Large intestine (tissue), 3 donors: ENCODE data around the gene TRIM66. TPM values are rescaled to one million over a fixed set of nuclear protein-coding genes. Genes with fewer than 3 reads are reported as not detected.

Experiments
- DNase-seq, 2 donors: peaks; one replicate each; pipeline versions ENCODE4 v3.0.0 to v3.0.0-alpha.2; 2013
- H3K27ac ChIP-seq: one replicate; pipeline ENCODE4 v1.5.1; 2013; ENCODE audit warnings: low read length
- H3K27me3 ChIP-seq: 2 replicates; pipeline ENCODE4 v1.6.1; 2013; ENCODE audit warnings: low read length; ENCODE audit not compliant: control insufficient read depth, insufficient read depth
- H3K36me3 ChIP-seq: 2 replicates; pipeline ENCODE4 v1.6.1; 2013; ENCODE audit warnings: low read length; ENCODE audit not compliant: control insufficient read depth, insufficient read depth
- H3K4me1 ChIP-seq: one replicate; pipeline ENCODE4 v1.6.1; 2013; ENCODE audit warnings: low read length; ENCODE audit not compliant: control insufficient read depth, insufficient read depth
- H3K4me3 ChIP-seq: one replicate; pipeline ENCODE4 v1.5.1; 2013; ENCODE audit warnings: low read length
- H3K9me3 ChIP-seq: one replicate; pipeline ENCODE4 v1.6.1; 2013; ENCODE audit warnings: mild to moderate bottlenecking, low read depth, low read length, moderate library complexity; ENCODE audit not compliant: control insufficient read depth
- WGBS: methylation state at CpG from one replicate; pipeline ENCODE4 v1.1.5; 2013; ENCODE audit warnings: low lambda C conversion rate; ENCODE audit not compliant: insufficient coverage; 5-methylcytosine and 5-hydroxymethylcytosine counted together
- polyA plus RNA-seq: library from polyadenylated mRNA; unstranded; fragments of 120-200 nt; gene quantifications from one replicate; pipeline ENCODE4 v1.2.1, GENCODE V29; 2013

The TRIM66 gene
- polyA plus RNA-seq, 1 donor: 7.2 TPM

- H3K27ac ChIP-seq: no peak overlapping the region
- no peaks in the 10 kb centered on the region for H3K27me3 ChIP-seq
- 100% methylated on average over 1 of the region's 2 CpGs for WGBS
- DNase-seq: no peak
- no peak overlapping the region for H3K4me3 ChIP-seq
- peaks cover 74% of the 10 kb centered on the region for H3K36me3 ChIP-seq
- H3K4me1 ChIP-seq: no peaks in the 10 kb centered on the region
- H3K9me3 ChIP-seq: no peaks in the 10 kb centered on the region
These were observed 21.7 kb upstream of the TRIM66 start for GRCh38 chr11:8704136-8704535.

GRCh38 chr11:8702598-8702915 lies 20.1 kb upstream of the TRIM66 start:
- Histone ChIP-seq H3K9me3 (no peaks in the 10 kb centered on the region), H3K4me1 (peaks cover 4% of the 10 kb centered on the region), H3K27ac (no peak overlapping the region), H3K27me3 (no peaks in the 10 kb centered on the region), H3K4me3 (no peak overlapping the region), H3K36me3 (peaks cover 83% of the 10 kb centered on the region)
- DNase-seq: no peak
- 100% methylated on average over 2 of the region's 14 CpGs for WGBS

DNA sequence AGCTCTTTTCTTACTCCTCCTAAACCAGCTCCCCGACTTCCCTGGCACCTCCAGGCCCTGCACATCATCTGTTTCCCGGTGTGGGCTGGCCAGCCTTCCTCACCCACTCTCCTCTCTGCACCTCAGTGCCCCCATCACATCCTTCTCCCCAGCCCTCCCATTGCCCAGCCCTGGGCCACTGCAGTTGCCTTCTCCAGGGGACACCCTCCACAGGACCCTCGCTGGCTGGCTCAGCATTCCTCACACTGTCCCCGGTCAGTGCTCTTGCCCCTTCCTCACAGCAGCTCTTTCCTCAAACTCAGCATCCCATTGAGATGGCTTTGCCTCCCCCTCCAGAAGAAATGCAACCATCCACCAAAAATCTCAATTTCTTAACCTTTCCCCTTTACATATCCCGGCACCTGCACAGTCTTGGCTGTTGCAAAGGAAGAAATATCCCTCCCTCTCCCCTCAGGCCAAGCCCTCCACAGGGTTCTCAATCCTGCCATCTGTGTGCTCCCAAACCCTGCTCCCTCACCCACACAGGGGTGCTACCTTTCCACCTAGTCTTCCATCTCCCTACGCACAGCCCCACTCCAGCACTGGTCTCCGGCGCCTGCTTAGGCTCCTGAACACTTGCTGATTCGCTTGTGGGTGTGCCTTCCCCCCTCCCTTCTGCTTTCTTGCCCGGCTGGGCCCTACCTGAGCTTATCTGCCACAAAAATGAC lies 19.6 kb upstream of the TRIM66 start:
- DNase-seq: no peak
- Histone ChIP-seq H3K27me3 (no peaks in the 10 kb centered on the region), H3K36me3 (peaks cover 83% of the 10 kb centered on the region), H3K27ac (no peak overlapping the region), H3K4me1 (peaks cover 4% of the 10 kb centered on the region), H3K4me3 (no peak overlapping the region), H3K9me3 (no peaks in the 10 kb centered on the region)
- 100% methylated on average over 1 of the region's 10 CpGs for WGBS

- Histone ChIP-seq H3K27me3 (no peaks in the 10 kb centered on the region), H3K9me3 (no peaks in the 10 kb centered on the region), H3K4me3 (no peak overlapping the region), H3K36me3 (peaks cover 86% of the 10 kb centered on the region), H3K4me1 (peaks cover 4% of the 10 kb centered on the region), H3K27ac (no peak overlapping the region)
- WGBS: no CpG with 5 or more reads among the region's 3 CpGs
- DNase-seq: no peak
These were observed 17.4 kb upstream of the TRIM66 start for GRCh38 chr11:8699903-8700302.

- Histone ChIP-seq H3K27me3 (no peaks in the 10 kb centered on the region), H3K27ac (no peak overlapping the region), H3K4me1 (peaks cover 4% of the 10 kb centered on the region), H3K9me3 (no peaks in the 10 kb centered on the region), H3K36me3 (peaks cover 90% of the 10 kb centered on the region), H3K4me3 (no peak overlapping the region)
- WGBS: no CpG with 5 or more reads among the region's 11 CpGs
- DNase-seq: no peak
These were observed 16.5 kb upstream of the TRIM66 start for GRCh38 chr11:8698917-8699441.

DNA sequence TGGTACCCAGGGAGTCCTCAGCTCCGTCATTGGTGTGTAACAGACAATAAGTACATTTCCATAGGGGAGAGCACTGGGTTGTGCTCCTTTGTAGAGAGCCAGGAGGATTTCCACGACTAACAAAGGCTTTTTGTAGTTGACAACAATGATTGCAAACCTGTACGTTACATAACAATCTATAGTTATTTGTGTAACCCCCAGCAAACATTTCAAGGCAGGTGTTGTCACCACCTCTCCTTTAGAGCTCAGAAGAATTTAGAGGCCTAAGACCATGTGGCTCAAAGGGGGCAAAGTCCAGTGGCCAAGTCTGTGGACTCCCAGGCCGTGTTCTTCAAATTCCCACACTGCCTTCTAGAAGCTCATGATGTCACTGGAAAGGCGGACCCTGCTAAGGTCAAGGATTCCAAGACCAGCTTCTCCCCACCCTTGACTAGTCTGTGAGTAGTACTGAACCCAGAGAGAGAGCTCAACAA lies 15.9 kb upstream of the TRIM66 start:
- Histone ChIP-seq H3K27ac (no peak overlapping the region), H3K9me3 (no peaks in the 10 kb centered on the region), H3K4me3 (no peak overlapping the region), H3K36me3 (peaks cover 90% of the 10 kb centered on the region), H3K4me1 (peaks cover 4% of the 10 kb centered on the region), H3K27me3 (no peaks in the 10 kb centered on the region)
- peak in 1 of 2 donors; percentile 55 for DNase-seq
- WGBS: no CpG with 5 or more reads among the region's 5 CpGs

GRCh38 chr11:8697054-8697453 lies 14.6 kb upstream of the TRIM66 start:
- no peaks in the 10 kb centered on the region for H3K9me3 ChIP-seq
- H3K4me3 ChIP-seq: no peak overlapping the region
- H3K36me3 ChIP-seq: peaks cover 90% of the 10 kb centered on the region
- DNase-seq: no peak
- WGBS: no CpG with 5 or more reads among the region's 3 CpGs
- no peak overlapping the region for H3K27ac ChIP-seq
- no peaks in the 10 kb centered on the region for H3K27me3 ChIP-seq
- H3K4me1 ChIP-seq: peaks cover 4% of the 10 kb centered on the region

GRCh38 chr11:8694137-8694536 lies 11.7 kb upstream of the TRIM66 start:
- H3K9me3 ChIP-seq: no peaks in the 10 kb centered on the region
- peaks cover 76% of the 10 kb centered on the region for H3K36me3 ChIP-seq
- DNase-seq: no peak
- no peaks in the 10 kb centered on the region for H3K27me3 ChIP-seq
- H3K27ac ChIP-seq: no peak overlapping the region
- WGBS: no CpG with 5 or more reads among the region's 5 CpGs
- H3K4me3 ChIP-seq: no peak overlapping the region
- peaks cover 4% of the 10 kb centered on the region for H3K4me1 ChIP-seq

DNA sequence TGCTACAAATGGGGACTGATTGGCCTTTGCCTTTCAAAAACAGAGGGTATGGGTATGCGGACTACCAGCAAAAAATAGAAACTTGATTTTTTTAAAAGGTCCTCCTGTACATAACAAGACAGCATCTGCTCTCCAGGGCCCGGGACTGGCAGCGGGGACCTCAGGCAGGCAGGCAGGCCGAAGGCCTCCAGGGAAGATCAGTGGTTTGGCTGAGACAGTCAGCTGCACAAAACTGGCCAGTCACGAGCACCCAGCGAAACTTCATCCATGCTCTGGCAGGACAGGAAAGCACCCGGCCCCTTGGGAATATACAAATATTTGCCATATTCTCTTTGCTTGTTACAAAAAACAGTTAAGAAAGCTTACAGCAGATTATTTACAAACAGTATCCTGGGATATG lies 11.1 kb upstream of the TRIM66 start:
- Histone ChIP-seq H3K4me1 (peaks cover 1% of the 10 kb centered on the region), H3K27ac (no peak overlapping the region), H3K27me3 (no peaks in the 10 kb centered on the region), H3K4me3 (no peak overlapping the region), H3K9me3 (no peaks in the 10 kb centered on the region), H3K36me3 (peaks cover 73% of the 10 kb centered on the region)
- WGBS: no CpG with 5 or more reads among the region's 7 CpGs
- no peak for DNase-seq

- H3K27ac ChIP-seq: no peak overlapping the region
- WGBS: no CpG with 5 or more reads among the region's 6 CpGs
These were observed 10.6 kb upstream of the TRIM66 start for GRCh38 chr11:8693010-8693551.

DNA sequence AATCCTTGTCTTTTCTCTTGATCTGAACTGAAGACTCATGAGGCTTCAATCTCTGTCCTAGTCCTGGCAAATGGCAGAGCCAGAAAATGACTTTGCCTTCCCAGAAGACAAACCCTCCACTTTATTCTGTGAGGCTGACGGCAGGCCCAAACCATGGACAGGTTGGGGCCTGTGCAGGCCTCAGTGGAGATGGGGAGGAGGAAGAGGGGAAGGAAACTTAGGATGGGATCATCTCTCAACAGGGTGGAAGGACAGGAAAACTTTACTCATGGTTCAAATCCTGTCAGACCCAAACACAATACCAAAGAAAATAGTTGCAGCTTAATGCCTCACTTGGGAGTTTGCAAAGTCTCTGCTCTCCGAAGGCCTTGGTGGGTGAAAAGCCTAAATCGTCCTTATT lies 10.0 kb upstream of the TRIM66 start:
- H3K36me3 ChIP-seq: peaks cover 61% of the 10 kb centered on the region
- no peak for DNase-seq
- no peaks in the 10 kb centered on the region for H3K9me3 ChIP-seq
- no peak overlapping the region for H3K4me3 ChIP-seq
- peaks cover 4% of the 10 kb centered on the region for H3K4me1 ChIP-seq
- WGBS: no CpG with 5 or more reads among the region's 3 CpGs
- no peak overlapping the region for H3K27ac ChIP-seq
- H3K27me3 ChIP-seq: no peaks in the 10 kb centered on the region

More at GRCh38 chr11:8693010-8693551, 10.6 kb upstream of the TRIM66 start:
- Histone ChIP-seq H3K36me3 (peaks cover 68% of the 10 kb centered on the region), H3K4me3 (no peak overlapping the region), H3K27me3 (no peaks in the 10 kb centered on the region), H3K4me1 (peaks cover 1% of the 10 kb centered on the region), H3K9me3 (no peaks in the 10 kb centered on the region)
- no peak for DNase-seq
